Epidermal melanocyte (primary cell): ENCODE measurements around the gene DIAPH3.
"Not testable (repeated sequence)": the region's sequence is repeated elsewhere in the genome, so short reads cannot be mapped to it uniquely, and the experiment has no call there.

Source experiments
- DNase-seq: peaks from one replicate; pipeline ENCODE4 v3.0.0; 2011; ENCODE audit warnings: low spot score; ENCODE audit not compliant: insufficient read length

The DIAPH3 gene, protein sequence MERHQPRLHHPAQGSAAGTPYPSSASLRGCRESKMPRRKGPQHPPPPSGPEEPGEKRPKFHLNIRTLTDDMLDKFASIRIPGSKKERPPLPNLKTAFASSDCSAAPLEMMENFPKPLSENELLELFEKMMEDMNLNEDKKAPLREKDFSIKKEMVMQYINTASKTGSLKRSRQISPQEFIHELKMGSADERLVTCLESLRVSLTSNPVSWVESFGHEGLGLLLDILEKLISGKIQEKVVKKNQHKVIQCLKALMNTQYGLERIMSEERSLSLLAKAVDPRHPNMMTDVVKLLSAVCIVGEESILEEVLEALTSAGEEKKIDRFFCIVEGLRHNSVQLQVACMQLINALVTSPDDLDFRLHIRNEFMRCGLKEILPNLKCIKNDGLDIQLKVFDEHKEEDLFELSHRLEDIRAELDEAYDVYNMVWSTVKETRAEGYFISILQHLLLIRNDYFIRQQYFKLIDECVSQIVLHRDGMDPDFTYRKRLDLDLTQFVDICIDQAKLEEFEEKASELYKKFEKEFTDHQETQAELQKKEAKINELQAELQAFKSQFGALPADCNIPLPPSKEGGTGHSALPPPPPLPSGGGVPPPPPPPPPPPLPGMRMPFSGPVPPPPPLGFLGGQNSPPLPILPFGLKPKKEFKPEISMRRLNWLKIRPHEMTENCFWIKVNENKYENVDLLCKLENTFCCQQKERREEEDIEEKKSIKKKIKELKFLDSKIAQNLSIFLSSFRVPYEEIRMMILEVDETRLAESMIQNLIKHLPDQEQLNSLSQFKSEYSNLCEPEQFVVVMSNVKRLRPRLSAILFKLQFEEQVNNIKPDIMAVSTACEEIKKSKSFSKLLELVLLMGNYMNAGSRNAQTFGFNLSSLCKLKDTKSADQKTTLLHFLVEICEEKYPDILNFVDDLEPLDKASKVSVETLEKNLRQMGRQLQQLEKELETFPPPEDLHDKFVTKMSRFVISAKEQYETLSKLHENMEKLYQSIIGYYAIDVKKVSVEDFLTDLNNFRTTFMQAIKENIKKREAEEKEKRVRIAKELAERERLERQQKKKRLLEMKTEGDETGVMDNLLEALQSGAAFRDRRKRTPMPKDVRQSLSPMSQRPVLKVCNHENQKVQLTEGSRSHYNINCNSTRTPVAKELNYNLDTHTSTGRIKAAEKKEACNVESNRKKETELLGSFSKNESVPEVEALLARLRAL

DNA sequence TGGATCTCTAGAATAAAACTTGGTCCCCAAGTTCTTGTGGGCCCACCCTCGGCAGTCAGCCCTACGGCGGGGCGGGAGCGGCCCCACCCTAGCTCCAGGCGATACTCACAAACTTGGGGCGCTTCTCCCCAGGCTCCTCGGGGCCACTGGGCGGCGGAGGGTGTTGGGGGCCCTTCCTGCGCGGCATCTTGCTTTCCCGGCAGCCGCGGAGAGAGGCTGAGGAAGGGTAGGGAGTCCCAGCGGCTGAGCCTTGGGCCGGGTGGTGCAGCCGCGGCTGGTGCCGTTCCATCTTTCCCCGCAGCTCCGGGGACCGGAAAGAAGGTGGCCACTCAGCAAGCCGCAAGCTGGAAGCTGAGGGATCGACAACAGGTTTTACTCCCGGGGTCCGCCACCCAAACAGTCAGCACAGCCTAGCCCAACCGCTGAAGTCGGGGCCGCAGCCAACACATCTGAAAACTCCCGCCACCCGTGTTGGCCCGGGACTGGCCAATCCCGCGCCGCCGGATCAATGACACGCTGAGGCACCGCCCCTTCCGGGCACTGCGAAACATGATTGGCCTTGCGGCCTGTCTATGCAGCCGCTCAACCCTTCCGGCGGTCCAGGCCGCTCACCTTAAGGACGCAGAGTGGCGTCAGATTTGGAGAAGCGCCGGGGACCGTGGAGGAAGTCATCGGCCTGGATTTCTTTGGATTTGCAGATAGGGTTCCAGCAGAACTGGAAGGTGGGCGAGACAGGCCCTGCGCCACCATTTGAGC lies at the start of gene DIAPH3:
DIAPH3 (minus strand) TSS at position 451 of the 756 bp plus-strand sequence; CDS start at position 289, 162 bp downstream.
- DNase-seq = peak; percentile 91

DNA sequence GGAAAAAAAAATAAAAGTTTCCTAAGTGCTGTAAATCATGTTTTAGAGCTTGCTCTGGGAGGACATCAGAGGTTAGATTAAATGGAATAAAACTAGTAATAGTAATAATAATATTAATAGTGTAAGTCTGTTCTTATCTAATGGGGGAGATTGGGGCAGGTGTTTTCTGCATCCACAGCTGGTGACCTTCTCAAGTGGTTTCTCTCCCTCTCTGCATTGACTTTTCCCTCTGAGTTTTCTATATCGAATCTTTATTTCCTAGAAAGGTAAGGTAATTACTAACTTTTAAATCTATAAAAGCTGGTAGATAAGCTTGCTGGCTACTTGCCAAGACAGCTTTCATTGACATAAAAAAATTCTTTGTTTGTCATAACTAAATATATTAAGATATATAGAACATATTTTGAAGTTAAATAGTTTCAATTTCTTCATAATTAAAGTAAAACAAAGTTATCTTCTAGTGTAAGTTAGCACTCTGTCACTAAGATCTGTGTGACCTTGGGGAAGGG lies 49.6 kb upstream of the DIAPH3 start:
- DNase-seq = no peak

DNA sequence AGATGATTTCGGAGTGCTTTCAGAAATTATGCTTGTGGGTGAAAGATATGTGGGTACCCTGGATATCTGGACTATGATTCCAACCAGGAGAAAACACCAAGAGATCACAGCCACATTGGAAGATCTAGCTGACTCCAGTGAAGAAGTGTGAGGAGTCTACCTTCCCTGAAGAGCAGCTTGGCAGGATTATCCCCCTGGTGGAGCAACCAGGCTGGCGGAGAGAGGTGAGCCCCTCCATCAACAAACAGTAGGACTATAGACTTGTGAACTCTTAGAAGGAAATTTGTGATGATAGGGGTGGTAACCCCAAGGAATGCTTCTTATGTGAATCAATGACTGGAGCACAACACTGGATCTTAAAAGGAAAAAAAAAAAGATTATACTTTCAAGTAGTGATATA lies 47.8 kb upstream of the DIAPH3 start:
- no peak for DNase-seq

DNA sequence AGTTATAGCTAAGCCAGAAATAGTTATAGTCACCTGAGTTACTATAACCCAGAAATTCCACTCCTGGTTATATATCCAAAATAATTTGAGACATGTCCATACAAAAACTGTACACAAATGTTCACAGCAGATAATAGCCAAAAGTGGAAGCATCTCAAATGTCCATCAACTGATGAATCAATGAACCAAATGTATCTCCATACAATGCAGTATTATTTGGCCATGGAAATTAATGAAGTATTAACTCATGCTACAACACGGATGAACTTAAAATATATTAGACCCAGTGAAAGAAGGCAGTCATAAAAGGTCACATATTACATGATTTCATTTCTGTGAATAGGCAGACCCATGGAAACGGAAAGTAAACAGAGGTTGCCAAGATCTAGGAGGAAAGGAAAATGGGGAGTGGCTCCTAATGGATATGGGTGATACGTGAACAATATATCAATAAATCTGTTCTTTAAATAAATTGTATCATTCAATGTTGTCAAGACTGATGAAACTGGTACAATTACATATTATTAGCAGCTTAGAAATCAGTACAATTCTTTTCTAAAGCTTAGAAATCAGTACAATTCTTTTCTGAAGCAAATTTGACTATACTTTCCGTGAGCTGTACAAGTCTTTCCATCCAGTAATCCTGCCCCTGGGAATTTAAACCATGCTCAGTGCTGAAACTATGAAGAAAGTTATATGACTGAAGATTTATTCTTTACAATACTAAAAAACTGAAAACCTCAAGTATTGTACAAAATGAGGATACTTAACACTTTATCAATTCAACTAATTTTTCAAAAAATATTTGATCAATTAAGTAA lies 47.0 kb upstream of the DIAPH3 start:
- DNase-seq = no peak

DNA sequence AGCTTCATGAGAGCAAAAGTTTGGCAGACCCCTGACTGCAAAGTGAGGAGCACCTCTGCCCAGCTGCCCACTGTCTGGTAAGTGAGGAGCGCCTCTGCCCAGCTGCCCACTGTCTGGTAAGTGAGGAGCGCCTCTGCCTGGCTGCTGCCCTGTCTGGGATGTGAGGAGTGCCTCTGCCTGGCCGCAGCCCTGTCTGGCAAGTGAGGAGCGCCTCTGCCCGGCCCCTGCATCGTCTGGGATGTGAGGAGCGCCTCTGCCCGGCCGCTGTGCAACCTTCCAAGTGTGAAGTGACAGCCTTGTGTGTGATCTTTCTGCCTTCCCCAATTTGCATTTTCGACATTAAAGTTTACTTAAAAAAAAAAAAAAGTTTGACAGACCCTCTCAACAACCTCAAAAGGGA lies 41.8 kb upstream of the DIAPH3 start:
- not testable (repeated sequence) for DNase-seq

DNA sequence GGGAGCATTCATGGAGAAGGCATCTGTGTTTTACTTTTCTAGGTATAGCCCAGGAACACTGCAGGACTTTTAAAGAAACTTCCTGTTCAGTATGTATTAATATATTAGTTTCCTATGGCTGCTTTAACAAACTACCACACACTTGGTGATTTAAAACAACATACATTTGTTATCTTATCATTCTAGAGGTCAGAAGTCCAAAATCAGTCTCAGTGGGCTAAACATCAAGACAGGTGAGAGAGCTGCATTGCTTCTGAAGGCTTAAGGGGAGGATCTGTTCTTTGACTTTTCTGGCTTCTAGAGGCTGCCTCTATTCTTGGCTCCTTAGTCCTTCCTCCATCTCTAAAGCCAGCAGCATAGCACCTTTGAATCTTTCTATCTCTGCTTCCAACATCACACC lies 37.6 kb upstream of the DIAPH3 start:
- no peak for DNase-seq

DNA sequence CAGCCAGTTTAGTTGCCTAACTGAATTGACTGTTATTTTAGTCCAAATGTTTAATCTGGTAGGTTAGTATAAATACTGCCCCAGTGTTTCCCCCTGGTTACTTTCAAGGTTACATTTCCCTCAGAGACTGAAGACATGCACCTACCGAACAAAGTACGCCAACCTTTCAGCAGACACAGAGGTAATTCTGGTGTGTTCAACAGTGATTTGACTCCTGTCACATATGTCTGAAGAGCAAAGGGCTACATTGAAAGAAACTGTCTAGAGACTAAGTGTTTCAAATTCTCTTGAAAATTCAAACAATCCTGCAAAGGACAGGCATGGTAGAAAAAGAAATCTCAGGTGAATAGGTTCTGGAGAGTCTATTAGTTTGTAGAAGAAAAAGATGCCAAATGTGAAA lies 32.2 kb upstream of the DIAPH3 start:
- DNase-seq = not testable (repeated sequence)

DNA sequence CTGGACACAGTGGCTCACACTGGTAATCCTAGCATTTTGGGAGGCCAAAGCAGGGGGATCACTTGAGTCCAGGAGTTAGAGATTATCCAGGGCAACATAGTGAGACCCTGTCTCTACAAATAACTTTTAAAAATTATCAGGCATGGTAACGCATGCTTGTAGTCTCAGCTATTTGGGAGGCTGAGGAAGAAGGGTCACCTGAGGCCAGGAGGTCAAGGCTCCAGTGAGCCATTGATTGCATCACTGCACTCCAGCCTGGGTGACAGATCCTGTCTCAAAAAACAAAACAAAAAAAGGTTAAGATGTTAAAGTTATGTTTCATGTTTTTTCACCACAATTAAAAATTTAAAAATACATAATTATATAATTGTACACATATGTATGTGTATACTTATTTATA lies 19.2 kb upstream of the DIAPH3 start:
- no peak for DNase-seq

DNA sequence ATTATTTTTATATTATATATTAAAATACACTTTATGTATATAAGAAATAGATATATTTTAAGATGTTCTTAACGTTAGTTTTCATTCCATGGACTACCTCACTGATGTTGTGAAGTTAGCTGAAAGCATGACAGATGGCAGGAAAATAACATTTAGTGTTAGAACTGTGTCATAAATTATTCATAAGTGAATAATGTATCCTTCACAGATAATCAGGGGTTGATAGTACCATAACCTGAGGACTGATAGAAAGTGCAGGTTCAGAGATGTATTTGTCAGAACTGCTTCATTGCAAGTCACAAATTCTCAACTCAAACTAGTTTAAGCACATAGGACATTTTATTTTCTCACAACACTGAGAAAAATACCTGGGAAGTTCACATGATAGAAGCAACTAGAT lies 14.6 kb upstream of the DIAPH3 start:
- DNase-seq = no peak

DNA sequence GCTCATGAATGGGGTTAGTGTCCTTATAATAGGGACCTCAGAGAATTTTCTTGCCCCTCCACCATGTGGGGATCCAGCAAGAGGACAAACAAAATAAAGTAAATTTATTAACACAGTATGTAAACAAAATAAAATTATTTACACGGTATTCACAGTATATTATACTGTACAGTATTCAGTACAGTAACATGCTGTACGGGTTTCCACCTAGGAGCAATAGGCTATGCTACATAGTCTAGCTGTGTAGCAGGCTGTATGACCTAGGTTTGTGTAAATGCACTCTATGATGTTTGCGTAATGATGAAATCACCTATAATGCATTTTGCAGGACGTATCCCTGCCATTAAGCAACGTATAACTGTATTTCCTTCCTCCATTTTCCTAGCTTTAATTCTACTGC lies 11.8 kb upstream of the DIAPH3 start:
- DNase-seq = no peak

DNA sequence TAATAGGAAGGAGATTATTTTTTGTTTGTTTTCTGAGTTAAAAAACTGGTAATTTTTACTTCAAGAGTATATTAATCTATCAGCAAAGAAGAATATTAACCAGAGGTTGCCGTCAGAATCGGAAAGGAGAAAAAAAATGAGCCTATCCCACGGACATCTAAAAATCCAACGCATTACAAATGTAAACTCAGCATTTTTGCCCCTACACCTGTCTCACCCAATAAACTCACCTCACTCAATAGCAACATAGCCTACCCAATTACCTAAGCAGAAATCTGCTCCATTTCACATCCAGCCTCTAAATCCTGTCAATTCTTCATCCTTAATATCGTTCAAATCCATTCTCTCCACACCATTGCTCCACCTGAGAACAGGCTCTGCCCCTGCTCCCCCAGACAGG lies 10.4 kb upstream of the DIAPH3 start:
- no peak for DNase-seq

DNA sequence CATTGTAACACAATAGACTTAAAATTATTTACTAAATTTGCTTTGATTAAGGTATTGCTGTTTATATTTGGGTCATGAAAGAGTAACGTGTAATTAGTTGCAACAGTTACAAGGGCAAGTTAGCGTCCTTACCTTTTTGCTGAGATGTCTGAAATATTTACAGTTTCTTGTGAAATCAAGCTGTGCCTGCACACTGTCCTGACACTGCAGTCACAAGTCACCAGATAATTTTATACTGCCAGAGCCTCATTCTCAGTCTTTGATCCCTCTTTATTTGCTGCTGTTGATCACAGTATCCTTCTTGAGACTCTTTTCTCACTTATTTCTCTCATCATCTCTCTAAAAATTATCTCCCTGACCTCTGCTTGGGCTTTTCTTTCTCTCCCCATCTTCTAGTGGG lies 8.4 kb upstream of the DIAPH3 start:
- DNase-seq = no peak

DNA sequence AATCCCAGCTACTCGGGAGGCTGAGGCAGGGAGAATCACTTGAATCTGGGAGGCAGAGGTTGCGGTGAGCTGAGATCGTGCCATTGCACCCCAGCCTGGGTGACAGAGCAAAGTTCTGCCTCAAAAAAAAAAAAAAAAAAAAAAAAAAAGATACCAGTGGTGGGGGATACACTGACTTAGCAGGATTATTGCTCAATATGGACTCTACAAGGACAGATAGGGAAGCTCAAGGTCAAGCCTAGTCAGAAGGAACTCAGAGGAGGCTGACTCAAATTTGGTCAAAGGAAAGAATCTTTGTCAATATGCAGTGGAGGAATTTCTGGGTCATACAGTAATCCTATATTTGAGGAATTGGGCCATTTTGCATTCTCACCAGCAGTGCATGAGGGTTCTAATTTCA lies 6.7 kb upstream of the DIAPH3 start:
- no peak for DNase-seq

DNA sequence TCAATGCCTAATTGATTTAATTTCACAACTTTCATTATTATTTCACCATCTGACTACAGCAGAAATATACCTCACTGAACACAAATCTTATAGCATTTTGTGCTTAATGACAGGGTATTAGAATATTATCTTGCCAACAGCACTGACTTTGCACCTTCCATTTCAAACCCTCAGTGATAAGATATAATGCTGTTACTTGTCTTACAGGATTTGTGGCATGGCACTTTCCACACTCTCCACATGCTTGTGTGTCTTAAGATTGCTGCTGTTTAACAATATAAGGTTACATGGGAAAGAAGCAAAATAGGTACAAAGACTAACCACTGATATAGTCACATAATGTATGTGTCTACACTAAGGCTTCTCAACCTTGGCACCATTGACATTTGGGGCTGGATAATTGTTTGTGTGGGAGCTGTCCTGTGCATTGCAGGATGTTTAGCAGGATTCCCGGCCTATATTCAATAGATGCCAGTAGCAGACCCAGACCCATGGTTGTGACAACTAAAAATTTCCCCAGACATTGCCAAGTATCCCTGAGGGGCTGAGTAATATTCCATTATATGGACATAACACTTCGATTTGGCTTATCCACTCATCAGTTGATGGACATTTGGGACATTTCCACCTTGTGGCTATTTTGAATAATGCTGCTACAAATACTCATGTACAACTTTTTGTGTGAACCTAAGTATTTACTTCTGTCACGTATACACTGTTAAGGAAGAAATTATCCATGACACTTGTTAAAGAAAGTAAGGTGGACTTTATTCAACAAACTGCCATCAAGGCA lies 5.7 kb upstream of the DIAPH3 start:
- DNase-seq = no peak

DNA sequence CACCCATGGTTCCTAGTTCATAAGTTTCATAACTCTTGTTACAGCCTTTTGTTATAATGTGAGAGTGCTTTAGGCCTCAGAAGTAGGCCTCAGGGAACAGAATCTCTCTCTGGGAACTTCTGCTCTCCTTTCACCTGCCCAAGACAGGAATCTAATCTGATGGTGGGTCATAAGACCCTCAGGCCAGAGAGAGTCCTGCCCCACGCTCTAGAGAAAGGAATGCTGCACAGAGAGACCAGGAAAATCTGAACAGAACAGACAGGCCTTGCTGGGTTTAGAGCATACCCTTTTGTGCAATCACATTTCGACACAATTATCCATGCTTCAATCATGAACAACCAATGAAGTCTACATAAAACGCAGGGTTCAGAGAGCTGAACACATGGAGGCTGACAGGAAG lies 3.4 kb upstream of the DIAPH3 start:
- DNase-seq = no peak

DNA sequence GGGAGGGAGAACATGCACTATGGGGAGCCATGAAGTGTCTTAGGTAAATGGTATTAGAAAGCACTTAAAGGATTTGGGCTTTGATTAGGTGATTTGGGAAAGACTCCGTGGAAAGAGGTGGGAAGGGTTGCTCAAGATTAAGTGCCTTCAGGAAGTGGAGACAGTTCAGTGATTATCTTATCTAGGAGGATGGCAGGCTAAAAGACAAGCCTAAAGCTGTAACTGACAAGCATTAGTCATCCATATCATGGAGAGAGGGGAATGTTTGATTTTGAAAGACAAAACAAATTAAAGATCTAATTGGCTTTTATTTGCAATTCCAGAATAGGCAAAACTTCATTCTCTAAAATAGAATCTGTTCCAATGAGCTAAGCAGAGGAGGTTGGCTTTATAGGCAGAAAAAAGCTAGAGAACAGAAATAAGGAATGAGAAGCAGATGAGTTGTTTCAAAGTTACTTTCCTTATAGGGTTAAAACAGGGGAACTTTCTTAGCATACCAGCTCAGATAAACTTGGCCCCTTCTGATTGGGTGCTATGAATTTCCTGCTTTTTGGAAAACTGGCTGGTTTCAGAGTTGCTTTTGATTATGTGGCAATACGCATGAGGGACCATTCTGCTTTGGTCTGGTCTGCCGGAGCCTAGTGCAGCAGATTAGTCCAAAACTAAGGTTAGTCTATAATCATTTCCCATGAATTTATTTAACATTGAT lies 1.8 kb upstream of the DIAPH3 start:
- DNase-seq = no peak

DNA sequence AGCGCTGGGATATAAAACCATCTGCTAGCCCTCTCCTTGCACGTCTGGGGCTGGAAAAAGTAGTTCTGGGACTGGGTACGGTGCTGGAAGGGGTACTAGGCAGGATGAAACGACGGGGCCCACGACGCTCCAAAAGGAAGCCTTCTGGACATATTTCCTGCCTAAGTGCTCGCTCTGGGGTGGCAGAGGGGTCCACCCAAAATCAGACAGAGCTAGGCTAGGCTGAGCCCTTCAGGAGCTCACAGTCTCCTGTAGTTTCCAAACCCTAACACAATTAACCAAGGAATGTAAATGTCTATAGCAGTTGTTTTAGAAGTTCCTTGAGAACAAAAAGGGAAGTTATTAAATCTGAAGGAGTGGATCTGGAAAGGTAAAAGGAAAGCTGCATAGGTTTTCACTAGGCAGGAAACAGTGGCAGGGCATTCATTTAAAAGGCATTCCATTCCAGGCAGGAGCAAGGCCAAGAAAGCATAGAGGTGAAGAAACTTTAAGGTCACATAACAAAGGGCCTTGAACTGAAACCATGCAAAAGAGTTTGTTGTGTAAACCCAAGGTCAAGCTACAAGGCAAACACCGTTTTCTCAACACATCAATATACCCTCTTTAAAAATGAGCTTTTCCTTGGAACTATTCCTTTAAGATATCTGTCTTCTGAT lies 634 bp upstream of the DIAPH3 start:
- no peak for DNase-seq

DNA sequence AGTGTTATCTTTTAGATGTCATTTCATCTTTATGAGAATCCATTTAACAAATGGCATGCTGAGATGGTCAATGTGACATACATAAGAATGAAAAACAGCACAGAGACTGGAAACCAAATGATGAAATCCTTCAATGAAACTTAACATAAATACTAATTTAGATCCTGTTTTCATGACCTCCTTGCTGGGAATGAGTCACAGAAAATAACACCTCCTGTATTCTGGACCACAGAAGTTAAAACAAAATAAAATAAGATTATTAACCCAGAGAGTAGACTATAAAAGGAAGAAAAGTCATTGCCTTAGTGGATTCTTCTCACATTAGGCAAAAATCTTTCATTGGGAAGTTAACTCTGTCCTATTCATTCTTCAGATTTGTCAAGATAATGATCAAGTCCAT lies 1.6 kb downstream of the DIAPH3 start:
- no peak for DNase-seq
